HepG2 (cell line): ENCODE data around the gene MAPRE3. TPM values are rescaled to one million over a fixed set of nuclear protein-coding genes. Genes with fewer than 3 reads are reported as not detected.
A peak's percentile ranks its signal among the peaks of the same experiment; 100 is the strongest.

Experiments
- AGO2 ChIP-seq: fragments of 200-400 bp; formaldehyde crosslinking; optimal IDR thresholded peaks from 2 replicates; pipeline ENCODE3; 2017; ENCODE audit warnings: mild to moderate bottlenecking, low read depth, low read length, moderate library complexity
- KLF15 ChIP-seq: sonication (generic); formaldehyde crosslinking; IDR thresholded peaks from 2 replicates; pipeline ENCODE4 v1.8.1; 2023; ENCODE audit warnings: borderline replicate concordance, mild to moderate bottlenecking, inconsistent platforms, missing genetic modification reagents, mixed read lengths
- MAX ChIP-seq: IDR thresholded peaks from 2 replicates; pipeline ENCODE4 v1.6.1; 2012; ENCODE audit warnings: inconsistent platforms
- MED13 ChIP-seq: sonication (generic); formaldehyde crosslinking; IDR thresholded peaks from 2 replicates; pipeline ENCODE4 v1.5.0; 2020; ENCODE audit warnings: missing genetic modification reagents
- MTF2 ChIP-seq: sonication (generic); formaldehyde crosslinking; IDR thresholded peaks from 2 replicates; pipeline ENCODE4 v1.5.0; 2020; ENCODE audit warnings: missing genetic modification reagents, borderline replicate concordance
- NR1H2 ChIP-seq: sonication (generic); formaldehyde crosslinking; IDR thresholded peaks from 2 replicates; pipeline ENCODE4 v1.8.1; 2022; ENCODE audit warnings: low read depth, missing genetic modification reagents, borderline replicate concordance
- SSRP1 ChIP-seq: IDR thresholded peaks from 2 replicates; pipeline ENCODE4 v1.6.1; 2016; ENCODE audit warnings: control low read depth
- STAT6 ChIP-seq: sonication (generic); formaldehyde crosslinking; IDR thresholded peaks from 2 replicates; pipeline ENCODE4 v1.4.0; 2020; ENCODE audit warnings: missing genetic modification reagents, mild to moderate bottlenecking, borderline replicate concordance
- SUZ12 ChIP-seq: fragments of 150-350 bp; IDR thresholded peaks from 2 replicates; pipeline ENCODE4 v1.6.1; 2014; ENCODE audit warnings: low read depth, low read length
- ZNF280B ChIP-seq: sonication (generic); formaldehyde crosslinking; IDR thresholded peaks from 2 replicates; pipeline ENCODE4 v1.5.0; 2020; ENCODE audit warnings: missing genetic modification reagents, mild to moderate bottlenecking, borderline replicate concordance
- ZNF549 ChIP-seq: sonication (generic); formaldehyde crosslinking; IDR thresholded peaks from 2 replicates; pipeline ENCODE4 v1.5.0; 2020; ENCODE audit warnings: missing genetic modification reagents
- ZNF790 ChIP-seq: sonication (generic); formaldehyde crosslinking; IDR thresholded peaks from 2 replicates; pipeline ENCODE4 v1.8.0; 2022; ENCODE audit warnings: missing genetic modification reagents, mild to moderate bottlenecking, borderline replicate concordance
- polyA plus RNA-seq, 8 experiments: library from polyadenylated mRNA; depleted of rRNA in 3 of 8; stranded (reverse) in 7 of 8; unstranded in 1 of 8; fragments of >200 nt; fragmentation: Illumina TruSeq in 4 of 8; extraction: Trizol in 4 of 8; gene quantifications; 2 replicates each; pipeline versions ENCODE4 v1.2.1 to v1.2.3, GENCODE V29; 2011 to 2016; ENCODE audit warnings: low read depth in 4 of 8, missing spikeins in 1 of 8, mixed read lengths in 1 of 8; ENCODE audit not compliant: insufficient read depth in 1 of 8
- total RNA-seq, 5 experiments: library from RNA; depleted of rRNA; stranded (reverse); fragments of >200 nt; fragmentation: Illumina TruSeq; extraction: Trizol; gene quantifications; 2 replicates each; pipeline ENCODE4 v1.2.3, GENCODE V29; 2016; ENCODE audit warnings: low read depth in 1 of 5
- TF ChIP-seq, protein P1 (sequence below): conservative IDR thresholded peaks from 2 replicates; pipeline ENCODE4 v1.6.1; 2018; ENCODE audit warnings: missing genetic modification reagents
- TF ChIP-seq, protein P2 (sequence below): sonication (generic); formaldehyde crosslinking; IDR thresholded peaks from 2 replicates; pipeline ENCODE4 v1.4.0; 2020; ENCODE audit warnings: mild to moderate bottlenecking, missing genetic modification reagents

The MAPRE3 gene
- total and polyA plus RNA-seq, 2 of the 13 experiments (the other 11 are each of a cell fraction or from before 2014, with no cell fraction given): 0.31 to 0.91 TPM

DNA sequence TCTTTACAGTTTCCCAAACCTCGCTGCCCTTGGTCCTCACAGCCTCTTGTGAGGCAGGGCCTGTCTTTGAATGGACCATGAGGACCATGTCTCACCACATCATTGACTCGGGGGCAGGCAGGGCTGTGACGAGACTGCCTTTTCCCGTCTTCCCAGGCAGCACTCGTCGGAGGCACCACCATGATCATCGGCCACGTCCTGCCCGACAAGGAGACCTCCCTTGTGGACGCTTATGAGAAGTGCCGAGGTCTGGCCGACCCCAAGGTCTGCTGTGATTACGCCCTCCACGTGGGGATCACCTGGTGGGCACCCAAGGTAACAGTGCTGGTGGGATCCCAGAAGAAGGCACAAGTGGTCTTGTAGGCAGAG is 45.7 kb upstream of the MAPRE3 start (continued):
- TF ChIP-seq KLF15 (CRISPR knock-in tag): no peak
- TF ChIP-seq SSRP1 (CRISPR knock-in tag): no peak
- no peak for TF ChIP-seq ZNF790 (CRISPR knock-in tag)
- TF ChIP-seq, protein P1, sequence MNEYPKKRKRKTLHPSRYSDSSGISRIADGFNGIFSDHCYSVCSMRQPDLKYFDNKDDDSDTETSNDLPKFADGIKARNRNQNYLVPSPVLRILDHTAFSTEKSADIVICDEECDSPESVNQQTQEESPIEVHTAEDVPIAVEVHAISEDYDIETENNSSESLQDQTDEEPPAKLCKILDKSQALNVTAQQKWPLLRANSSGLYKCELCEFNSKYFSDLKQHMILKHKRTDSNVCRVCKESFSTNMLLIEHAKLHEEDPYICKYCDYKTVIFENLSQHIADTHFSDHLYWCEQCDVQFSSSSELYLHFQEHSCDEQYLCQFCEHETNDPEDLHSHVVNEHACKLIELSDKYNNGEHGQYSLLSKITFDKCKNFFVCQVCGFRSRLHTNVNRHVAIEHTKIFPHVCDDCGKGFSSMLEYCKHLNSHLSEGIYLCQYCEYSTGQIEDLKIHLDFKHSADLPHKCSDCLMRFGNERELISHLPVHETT (CRISPR knock-in tag): no peak
- no peak for TF ChIP-seq ZNF549
- TF ChIP-seq MTF2 (CRISPR knock-in tag): no peak
- no peak for TF ChIP-seq STAT6
- TF ChIP-seq NR1H2: peak; percentile 43; the same call in 1 of the 2 replicates
- no peak for TF ChIP-seq AGO2
- TF ChIP-seq MAX: no peak
- no peak for TF ChIP-seq MED13 (CRISPR knock-in tag)
- TF ChIP-seq, protein P2, sequence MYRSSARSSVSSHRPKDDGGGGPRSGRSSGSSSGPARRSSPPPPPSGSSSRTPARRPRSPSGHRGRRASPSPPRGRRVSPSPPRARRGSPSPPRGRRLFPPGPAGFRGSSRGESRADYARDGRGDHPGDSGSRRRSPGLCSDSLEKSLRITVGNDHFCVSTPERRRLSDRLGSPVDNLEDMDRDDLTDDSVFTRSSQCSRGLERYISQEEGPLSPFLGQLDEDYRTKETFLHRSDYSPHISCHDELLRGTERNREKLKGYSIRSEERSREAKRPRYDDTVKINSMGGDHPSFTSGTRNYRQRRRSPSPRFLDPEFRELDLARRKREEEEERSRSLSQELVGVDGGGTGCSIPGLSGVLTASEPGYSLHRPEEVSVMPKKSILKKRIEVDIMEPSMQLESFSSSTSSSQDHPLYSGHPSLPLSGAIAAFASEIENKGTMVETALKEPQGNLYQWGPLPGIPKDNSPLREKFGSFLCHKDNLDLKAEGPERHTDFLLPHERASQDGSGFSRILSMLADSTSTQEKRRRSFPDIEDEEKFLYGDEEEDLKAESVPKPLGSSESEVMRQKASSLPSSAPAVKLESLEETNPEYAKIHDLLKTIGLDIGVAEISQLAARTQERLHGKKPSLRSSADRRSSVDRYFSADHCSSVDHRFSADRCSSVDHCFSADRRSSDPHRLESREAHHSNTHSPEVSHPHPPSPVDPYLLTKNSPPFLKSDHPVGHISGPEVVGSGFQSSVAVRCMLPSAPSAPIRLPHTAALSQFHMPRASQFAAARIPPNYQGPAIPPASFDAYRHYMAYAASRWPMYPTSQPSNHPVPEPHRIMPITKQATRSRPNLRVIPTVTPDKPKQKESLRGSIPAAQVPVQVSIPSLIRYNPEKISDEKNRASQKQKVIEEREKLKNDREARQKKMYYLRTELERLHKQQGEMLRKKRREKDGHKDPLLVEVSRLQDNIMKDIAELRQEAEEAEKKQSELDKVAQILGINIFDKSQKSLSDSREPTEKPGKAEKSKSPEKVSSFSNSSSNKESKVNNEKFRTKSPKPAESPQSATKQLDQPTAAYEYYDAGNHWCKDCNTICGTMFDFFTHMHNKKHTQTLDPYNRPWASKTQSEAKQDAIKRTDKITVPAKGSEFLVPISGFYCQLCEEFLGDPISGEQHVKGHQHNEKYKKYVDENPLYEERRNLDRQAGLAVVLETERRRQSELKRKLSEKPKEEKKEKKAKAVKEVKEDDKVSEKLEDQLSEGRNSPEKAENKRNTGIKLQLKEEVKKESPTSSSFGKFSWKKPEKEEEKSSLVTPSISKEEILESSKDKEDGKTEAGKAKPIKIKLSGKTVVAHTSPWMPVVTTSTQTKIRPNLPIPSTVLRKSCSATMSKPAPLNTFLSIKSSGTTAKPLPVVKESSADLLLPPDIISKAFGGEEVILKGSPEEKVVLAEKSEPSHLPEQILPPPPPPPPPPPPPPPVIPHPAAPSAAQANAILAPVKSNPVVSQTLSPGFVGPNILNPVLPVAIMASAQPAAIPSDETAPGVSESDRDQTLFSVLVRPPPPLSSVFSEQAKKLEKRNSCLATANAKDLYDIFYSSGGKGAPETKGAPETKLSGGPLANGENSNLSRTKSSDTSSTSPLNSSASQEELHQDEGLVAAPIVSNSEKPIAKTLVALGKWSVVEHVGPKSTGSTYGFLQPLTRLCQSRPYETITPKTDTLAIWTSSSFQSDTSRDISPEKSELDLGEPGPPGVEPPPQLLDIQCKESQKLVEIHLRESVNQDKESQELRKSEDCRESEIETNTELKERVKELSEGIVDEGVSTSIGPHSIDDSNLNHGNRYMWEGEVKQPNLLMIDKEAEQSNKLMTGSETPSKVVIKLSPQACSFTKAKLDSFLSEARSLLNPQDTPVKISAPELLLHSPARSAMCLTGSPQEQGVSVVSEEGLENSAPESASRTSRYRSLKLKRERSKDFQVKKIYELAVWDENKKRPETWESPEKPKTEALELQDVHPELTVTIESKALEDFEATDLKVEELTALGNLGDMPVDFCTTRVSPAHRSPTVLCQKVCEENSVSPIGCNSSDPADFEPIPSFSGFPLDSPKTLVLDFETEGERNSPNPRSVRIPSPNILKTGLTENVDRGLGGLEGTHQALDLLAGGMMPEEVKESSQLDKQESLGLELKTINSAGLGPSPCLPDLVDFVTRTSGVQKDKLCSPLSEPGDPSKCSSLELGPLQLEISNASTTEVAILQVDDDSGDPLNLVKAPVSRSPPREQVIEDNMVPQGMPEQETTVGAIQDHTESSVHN (CRISPR knock-in tag): no peak
- TF ChIP-seq SUZ12: no peak
- TF ChIP-seq ZNF280B (CRISPR knock-in tag): peak; percentile 71; the same call in 1 of the 2 replicates
